ENCODE data around the gene LENG1. TPM values are rescaled to one million over a fixed set of nuclear protein-coding genes. Genes with fewer than 3 reads are reported as not detected.

LENG1 gene
- total and polyA plus RNA-seq, 3 experiments from 2014 or later: 4.8 to 14.1 (median 6.8) TPM

- Histone ChIP-seq H3K4me1 (ENCODE audit: insufficient read depth, low read length) (peaks cover 68% of the 10 kb centered on the region), H3K27ac (ENCODE audit: low read depth, low read length) (peak overlapping the region; percentile 84), H3K4me3 (ENCODE audit: low read length) (peak overlapping the region; percentile 93), H3K9me3 (ENCODE audit: low read length) (no peaks in the 10 kb centered on the region), H3K27me3 (ENCODE audit: insufficient read depth, low read length, poor library complexity, severe bottlenecking) (no peaks in the 10 kb centered on the region), H3K36me3 (ENCODE audit: insufficient read depth, low read length) (peaks cover 15% of the 10 kb centered on the region)
- CTCF ChIA-PET: interaction anchor here (0.8 to 2.9 kb wide), 5 partner anchors 8 to 72 kb away, joined by 3 to 17 read pairs (median 3); partner anchors contain the start of genes CNOT3 and MBOAT7
- peak overlapping the region; percentile 85 to 100 (median 99) for H3K27ac Mint-ChIP-seq
- no peak for DNase-seq
- H3K36me3 Mint-ChIP-seq: peaks cover 0 to 44% (median 5%) of the 10 kb centered on the region in 3 donors
- no peaks in the 10 kb centered on the region for H3K9me3 Mint-ChIP-seq
- POLR2A ChIA-PET: interaction anchor here (0.6 to 3.6 kb wide), 6 partner anchors 23 to 50 kb away, joined by 4 to 54 read pairs (median 12); partner anchors contain the start of genes CNOT3, MBOAT7, PRPF31 and RPS9
- H3K4me1 Mint-ChIP-seq: peaks cover 52 to 74% (median 71%) of the 10 kb centered on the region in 3 donors
- H3K4me3 Mint-ChIP-seq: peak overlapping the region; percentile 89 to 100 (median 99)
- H3K27me3 Mint-ChIP-seq: peaks cover 4 to 7% of the 10 kb centered on the region in 2 donors
Observed at GRCh38 chr19:54160182-54160811, 776 bp upstream of the LENG1 start.

GRCh38 chr19:54158812-54159351, 639 bp downstream of the LENG1 start:
- Mint-ChIP-seq H3K9me3 (no peaks in the 10 kb centered on the region), H3K4me3 (peak overlapping the region; percentile 89 to 100 (median 99)), H3K36me3 (peaks cover 9 to 58% (median 15%) of the 10 kb centered on the region in 3 donors), H3K4me1 (peaks cover 57 to 77% (median 74%) of the 10 kb centered on the region in 3 donors), H3K27me3 (peaks cover 4 to 6% of the 10 kb centered on the region in 2 donors), H3K27ac (peak overlapping the region; percentile 92 to 100 (median 99))
- peaks cover 75% of the 10 kb centered on the region for H3K4me1 ChIP-seq (ENCODE audit: insufficient read depth, low read length)
- ChIA-PET POLR2A (interaction anchor here (1.1 to 3.6 kb wide), 6 partner anchors 22 to 303 kb away, joined by 3 to 54 read pairs (median 11); partner anchors contain the start of genes CNOT3, MBOAT7, PRPF31 and RPS9), CTCF (interaction anchor here (0.8 to 2.9 kb wide), 6 partner anchors 10 to 43 kb away, joined by 3 to 17 read pairs (median 4); partner anchors contain the start of genes CNOT3, MBOAT7, PRPF31 and TFPT)
- peak overlapping the region; percentile 85 for H3K27ac ChIP-seq (ENCODE audit: low read depth, low read length)
- H3K4me3 ChIP-seq (ENCODE audit: low read length): peak overlapping the region; percentile 83
- no peaks in the 10 kb centered on the region for H3K27me3 ChIP-seq (ENCODE audit: insufficient read depth, low read length, poor library complexity, severe bottlenecking)
- H3K9me3 ChIP-seq (ENCODE audit: low read length): no peaks in the 10 kb centered on the region
- peaks cover 27% of the 10 kb centered on the region for H3K36me3 ChIP-seq (ENCODE audit: insufficient read depth, low read length)
- DNase-seq: no peak

DNA sequence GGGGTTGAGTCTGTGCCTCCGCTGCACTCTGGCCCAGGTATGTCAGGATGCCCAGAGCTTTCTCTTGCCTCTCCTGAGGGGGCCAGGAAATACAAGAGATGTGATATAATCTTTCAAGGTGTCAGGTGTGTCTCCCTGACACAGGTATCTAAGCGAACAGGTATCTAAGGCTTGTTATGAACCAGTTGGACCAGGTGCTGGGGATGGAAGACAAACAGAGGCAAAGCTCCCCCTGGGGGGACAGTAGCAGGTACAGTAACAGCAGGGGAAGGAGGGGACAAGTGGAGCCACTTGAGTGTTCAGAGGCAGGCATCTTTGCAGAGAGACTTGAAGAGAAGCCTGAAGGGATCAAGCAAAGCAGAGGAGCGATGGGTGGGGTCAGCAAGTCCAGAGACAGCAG, 2.6 kb downstream of the LENG1 start:
- Histone ChIP-seq H3K27me3 (ENCODE audit: insufficient read depth, low read length, poor library complexity, severe bottlenecking) (no peaks in the 10 kb centered on the region), H3K9me3 (ENCODE audit: low read length) (no peaks in the 10 kb centered on the region), H3K36me3 (ENCODE audit: insufficient read depth, low read length) (peaks cover 44% of the 10 kb centered on the region), H3K4me3 (ENCODE audit: low read length) (no peak overlapping the region), H3K4me1 (ENCODE audit: insufficient read depth, low read length) (peaks cover 69% of the 10 kb centered on the region), H3K27ac (ENCODE audit: low read depth, low read length) (no peak overlapping the region)
- H3K4me1 Mint-ChIP-seq: peaks cover 51 to 66% (median 57%) of the 10 kb centered on the region in 3 donors
- peaks cover 9 to 75% (median 15%) of the 10 kb centered on the region in 3 donors for H3K36me3 Mint-ChIP-seq
- peaks cover 0 to 3% of the 10 kb centered on the region in 2 donors for H3K27me3 Mint-ChIP-seq
- peak overlapping the region in 7 of 8 donors; percentile 25 to 75 (median 56) for H3K27ac Mint-ChIP-seq
- no peak for DNase-seq
- ChIA-PET CTCF (interaction anchor here (1.8 kb wide), 1 partner anchor 16 kb away, joined by 4 read pairs; the partner anchor contains the start of gene TMC4), POLR2A (no interaction called here)
- H3K9me3 Mint-ChIP-seq: no peaks in the 10 kb centered on the region
- H3K4me3 Mint-ChIP-seq: peak overlapping the region; percentile 17 to 81 (median 42)

- Histone ChIP-seq H3K27me3 (ENCODE audit: insufficient read depth, low read length, poor library complexity, severe bottlenecking) (no peaks in the 10 kb centered on the region), H3K4me3 (ENCODE audit: low read length) (no peak overlapping the region), H3K9me3 (ENCODE audit: low read length) (no peaks in the 10 kb centered on the region), H3K36me3 (ENCODE audit: insufficient read depth, low read length) (peaks cover 49% of the 10 kb centered on the region), H3K4me1 (ENCODE audit: insufficient read depth, low read length) (peaks cover 65% of the 10 kb centered on the region), H3K27ac (ENCODE audit: low read depth, low read length) (no peak overlapping the region)
- Mint-ChIP-seq H3K27me3 (peaks cover 0 to 1% of the 10 kb centered on the region in 2 donors), H3K9me3 (no peaks in the 10 kb centered on the region), H3K4me1 (peaks cover 48 to 61% (median 54%) of the 10 kb centered on the region in 3 donors), H3K27ac (peak overlapping the region in 3 of 8 donors; percentile 17 to 75 (median 38)), H3K36me3 (peaks cover 9 to 80% (median 15%) of the 10 kb centered on the region in 3 donors), H3K4me3 (peak overlapping the region in 1 of 7 donors; percentile 65)
- ChIA-PET POLR2A (interaction anchor here (1.0 kb wide), 1 partner anchor 35 kb away, joined by 3 read pairs; the partner anchor contains the start of gene TSEN34), CTCF (no interaction called here)
- DNase-seq: no peak
Observed at GRCh38 chr19:54156490-54156889, 3.0 kb downstream of the LENG1 start.

DNA sequence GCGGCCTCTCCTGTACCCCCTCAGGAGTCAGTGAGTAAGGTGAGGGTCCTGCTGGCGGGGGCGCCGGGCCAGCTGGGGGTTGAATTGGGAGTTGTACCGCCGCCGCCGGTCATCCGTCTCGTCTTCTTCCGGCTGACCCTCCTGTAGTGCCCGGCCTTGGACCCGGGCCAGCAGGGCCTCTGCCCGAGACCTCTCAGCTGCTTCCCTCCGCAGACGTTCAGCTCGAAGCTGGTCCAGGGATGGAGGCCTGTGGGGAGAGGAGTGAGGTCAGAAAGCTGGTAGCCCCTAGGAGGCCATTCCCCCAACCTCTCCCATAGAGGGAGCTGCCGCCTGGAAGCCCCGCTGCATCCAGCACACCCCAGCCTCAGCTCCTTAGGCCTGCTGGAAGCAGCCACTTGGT, 3.8 kb downstream of the LENG1 start:
- peaks cover 9 to 87% (median 18%) of the 10 kb centered on the region in 3 donors for H3K36me3 Mint-ChIP-seq
- DNase-seq: no peak
- H3K9me3 Mint-ChIP-seq: no peaks in the 10 kb centered on the region
- POLR2A ChIA-PET: interaction anchor here (0.6 to 1.0 kb wide), 3 partner anchors 19 to 38 kb away, joined by 3 to 6 read pairs (median 3); partner anchors contain the start of genes CNOT3 and TSEN34
- H3K27ac ChIP-seq (ENCODE audit: low read depth, low read length): no peak overlapping the region
- peak overlapping the region in 2 of 8 donors; percentile 29 to 75 for H3K27ac Mint-ChIP-seq
- H3K36me3 ChIP-seq (ENCODE audit: insufficient read depth, low read length): peaks cover 52% of the 10 kb centered on the region
- H3K4me1 Mint-ChIP-seq: peaks cover 46 to 57% (median 50%) of the 10 kb centered on the region in 3 donors
- peaks cover 60% of the 10 kb centered on the region for H3K4me1 ChIP-seq (ENCODE audit: insufficient read depth, low read length)
- H3K27me3 Mint-ChIP-seq: peaks cover 0 to 1% of the 10 kb centered on the region in 2 donors
- no peak overlapping the region for H3K4me3 Mint-ChIP-seq
- H3K9me3 ChIP-seq (ENCODE audit: low read length): no peaks in the 10 kb centered on the region
- H3K27me3 ChIP-seq (ENCODE audit: insufficient read depth, low read length, poor library complexity, severe bottlenecking): no peaks in the 10 kb centered on the region
- no peak overlapping the region for H3K4me3 ChIP-seq (ENCODE audit: low read length)
- CTCF ChIA-PET: no interaction called here

DNA sequence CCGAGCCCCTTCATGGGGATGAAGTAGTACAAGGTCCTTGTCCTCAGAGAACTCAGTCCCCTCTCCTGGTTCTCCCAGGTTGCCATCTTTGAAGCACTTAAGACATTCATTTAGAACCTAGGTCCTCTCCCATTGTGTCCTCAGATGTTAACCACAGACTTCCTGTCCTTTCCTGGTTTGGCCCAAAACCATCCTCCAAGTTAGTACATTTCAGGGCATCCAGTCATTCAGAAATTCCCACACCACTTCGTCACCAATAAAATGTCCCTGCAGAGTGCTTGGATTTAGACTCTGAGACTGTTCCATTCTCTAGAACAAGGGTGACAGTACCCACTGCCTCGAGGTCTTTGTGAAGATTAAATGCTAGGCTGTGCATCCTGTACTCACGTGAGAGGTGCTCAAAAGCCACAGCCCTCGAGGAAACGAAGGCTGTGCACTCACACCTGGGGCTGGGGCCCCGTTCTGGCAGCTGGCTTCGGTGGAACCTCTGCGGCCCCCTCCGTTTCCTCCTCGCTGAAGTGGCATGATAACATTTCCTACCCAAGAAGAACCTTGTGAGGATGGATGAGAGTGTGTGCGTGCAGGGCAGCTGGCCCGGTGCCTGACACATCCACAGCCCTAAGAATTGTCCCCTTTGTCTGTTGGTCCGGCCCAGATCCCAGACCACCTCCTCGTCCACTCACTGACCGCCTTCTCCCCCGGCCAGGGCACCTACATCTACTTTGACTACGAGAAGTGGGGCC, 4.7 kb downstream of the LENG1 start:
- H3K9me3 ChIP-seq (ENCODE audit: low read length): no peaks in the 10 kb centered on the region
- Mint-ChIP-seq H3K27me3 (peaks cover 0 to 1% of the 10 kb centered on the region in 2 donors), H3K4me1 (peaks cover 37 to 48% (median 41%) of the 10 kb centered on the region in 3 donors), H3K36me3 (peaks cover 9 to 91% (median 20%) of the 10 kb centered on the region in 3 donors), H3K4me3 (peak overlapping the region in 6 of 7 donors; percentile 19 to 59 (median 34)), H3K27ac (peak overlapping the region; percentile 51 to 88 (median 76)), H3K9me3 (no peaks in the 10 kb centered on the region)
- ChIA-PET POLR2A (interaction anchor here (1.3 kb wide), 1 partner anchor 18 kb away, joined by 3 read pairs; the partner anchor contains the start of gene CNOT3), CTCF (no interaction called here)
- H3K27me3 ChIP-seq (ENCODE audit: insufficient read depth, low read length, poor library complexity, severe bottlenecking): no peaks in the 10 kb centered on the region
- H3K36me3 ChIP-seq (ENCODE audit: insufficient read depth, low read length): peaks cover 58% of the 10 kb centered on the region
- no peak overlapping the region for H3K27ac ChIP-seq (ENCODE audit: low read depth, low read length)
- no peak overlapping the region for H3K4me3 ChIP-seq (ENCODE audit: low read length)
- H3K4me1 ChIP-seq (ENCODE audit: insufficient read depth, low read length): peaks cover 53% of the 10 kb centered on the region
- peak in 3 of 5 donors; percentile 50 to 70 (median 69) for DNase-seq

- ChIA-PET POLR2A (interaction anchor here (1.3 kb wide), 1 partner anchor 17 kb away, joined by 3 read pairs; the partner anchor contains the start of gene CNOT3), CTCF (no interaction called here)
- Mint-ChIP-seq H3K4me3 (peak overlapping the region in 1 of 7 donors; percentile 41), H3K27me3 (no peaks in the 10 kb centered on the region), H3K9me3 (no peaks in the 10 kb centered on the region), H3K27ac (peak overlapping the region in 4 of 8 donors; percentile 43 to 86 (median 72)), H3K36me3 (peaks cover 9 to 93% (median 22%) of the 10 kb centered on the region in 3 donors), H3K4me1 (peaks cover 33 to 38% (median 33%) of the 10 kb centered on the region in 3 donors)
- Histone ChIP-seq H3K4me3 (ENCODE audit: low read length) (no peak overlapping the region), H3K27me3 (ENCODE audit: insufficient read depth, low read length, poor library complexity, severe bottlenecking) (no peaks in the 10 kb centered on the region), H3K4me1 (ENCODE audit: insufficient read depth, low read length) (peaks cover 49% of the 10 kb centered on the region), H3K36me3 (ENCODE audit: insufficient read depth, low read length) (peaks cover 66% of the 10 kb centered on the region), H3K27ac (ENCODE audit: low read depth, low read length) (no peak overlapping the region), H3K9me3 (ENCODE audit: low read length) (no peaks in the 10 kb centered on the region)
- DNase-seq: no peak
Observed at GRCh38 chr19:54153731-54154326, 5.7 kb downstream of the LENG1 start.

Measured in CD8-positive, alpha-beta memory T cell (primary cell).